ENCODE data around the gene OLFM1. TPM values are rescaled to one million over a fixed set of nuclear protein-coding genes. Genes with fewer than 3 reads are reported as not detected.

Gene OLFM1
- total RNA-seq, 1 experiment from 2014 or later = 0.06 TPM

GRCh38 chr9:135169709-135170226 lies 82.3 kb downstream of the OLFM1 start:
- no peak for DNase-seq (ENCODE audit: low read depth)

- DNase-seq (ENCODE audit: low read depth) = no peak
Observed at GRCh38 chr9:135170535-135170934, 83.1 kb downstream of the OLFM1 start.

Other genes starting within 250 kb of the OLFM1 start
- gene FCN2, start 206.9 kb upstream of the OLFM1 start, total RNA-seq (2014; rRNA removed; shearing (Covaris generic)) = not detected in 2 replicates
- gene FCN1, start 169.8 kb upstream of the OLFM1 start, total RNA-seq (2014; rRNA removed; shearing (Covaris generic)) = not detected in 2 replicates

Data from HT1080 (cell line).